GM23248 (cell line): ENCODE measurements around the gene RELT. TPM values are rescaled to one million over a fixed set of nuclear protein-coding genes. Genes with fewer than 3 reads are reported as not detected.

ENCODE experiments used
- DNase-seq: peaks from one replicate; pipeline ENCODE4 v3.0.0-alpha.2; 2015
- H2AFZ ChIP-seq: fragments of 200-600 bp; sonication (generic); 2 replicates; pipeline ENCODE4 v1.6.1; 2016; ENCODE audit warnings: antibody characterized with exemption
- H3F3A ChIP-seq: fragments of 200-600 bp; sonication (generic); 2 replicates; pipeline ENCODE4 v1.6.1; 2016; ENCODE audit warnings: mild to moderate bottlenecking, antibody characterized with exemption, mixed run types; ENCODE audit not compliant: insufficient read depth
- H3K27ac ChIP-seq: fragments of 200-600 bp; sonication (generic); 2 replicates; pipeline ENCODE4 v1.5.1; 2016; ENCODE audit warnings: mild to moderate bottlenecking
- H3K27me3 ChIP-seq: fragments of 200-600 bp; sonication (generic); replicated peaks from 2 replicates; pipeline ENCODE4 v1.6.1; 2016; ENCODE audit warnings: mild to moderate bottlenecking; ENCODE audit not compliant: insufficient read depth
- H3K36me3 ChIP-seq: fragments of 200-600 bp; sonication (generic); 2 replicates; pipeline ENCODE4 v1.6.1; 2016; ENCODE audit warnings: low read depth, mild to moderate bottlenecking
- H3K4me1 ChIP-seq: fragments of 200-600 bp; sonication (generic); 2 replicates; pipeline ENCODE4 v1.6.1; 2016; ENCODE audit warnings: mild to moderate bottlenecking; ENCODE audit not compliant: insufficient read depth
- H3K4me2 ChIP-seq: fragments of 200-600 bp; sonication (generic); one replicate; pipeline ENCODE4 v1.6.1; 2016; ENCODE audit warnings: mild to moderate bottlenecking; ENCODE audit not compliant: unreplicated experiment
- H3K4me3 ChIP-seq: fragments of 200-600 bp; sonication (generic); 2 replicates; pipeline ENCODE4 v1.5.1; 2016; ENCODE audit warnings: mild to moderate bottlenecking
- H3K79me2 ChIP-seq: fragments of 200-600 bp; sonication (generic); 2 replicates; pipeline ENCODE4 v1.6.1; 2016; ENCODE audit warnings: mild to moderate bottlenecking; ENCODE audit not compliant: insufficient read depth
- H3K9ac ChIP-seq: fragments of 200-600 bp; sonication (generic); 2 replicates; pipeline ENCODE4 v1.6.1; 2016; ENCODE audit warnings: mild to moderate bottlenecking
- H3K9me2 ChIP-seq: fragments of 200-600 bp; sonication (generic); 2 replicates; pipeline ENCODE4 v1.6.1; 2016; ENCODE audit warnings: mixed run types, mild to moderate bottlenecking, moderate library complexity; ENCODE audit not compliant: insufficient read depth
- H3K9me3 ChIP-seq: fragments of 200-600 bp; sonication (generic); one replicate; pipeline ENCODE4 v1.6.1; 2017; ENCODE audit warnings: low read depth
- H4K20me1 ChIP-seq: fragments of 200-600 bp; sonication (generic); 2 replicates; pipeline ENCODE4 v1.6.0; 2016; ENCODE audit not compliant: insufficient read depth
- EZH2 ChIP-seq: fragments of 200-600 bp; sonication (generic); IDR thresholded peaks from 2 replicates; pipeline ENCODE4 v1.6.1; 2018; ENCODE audit warnings: antibody characterized with exemption, mild to moderate bottlenecking; ENCODE audit not compliant: insufficient read depth, poor library complexity, severe bottlenecking
- EZH2phosphoT487 ChIP-seq: fragments of 200-600 bp; sonication (generic); IDR thresholded peaks from 2 replicates; pipeline ENCODE4 v1.6.1; 2018; ENCODE audit warnings: antibody characterized with exemption, moderate library complexity, mild to moderate bottlenecking, low read depth; ENCODE audit not compliant: insufficient read depth
- WGBS, 2 experiments: methylation state at CpG; one replicate each; pipeline ENCODE4 v1.1.6; 2015 to 2017; ENCODE audit warnings: low lambda C conversion rate in 2 of 2, low coverage in 1 of 2; ENCODE audit errors: missing lambda C conversion rate in 2 of 2; 5-methylcytosine and 5-hydroxymethylcytosine counted together
- in situ Hi-C: fragments of 300-500 bp; cut with MboI; formaldehyde crosslinking; loops from 2 replicates; pipeline ENCODE4 v1.15.0; 2020
- polyA plus RNA-seq: library from polyadenylated mRNA; unstranded; fragments of >200 nt; fragmentation: Nextera tagmentation; extraction: Ambion mirVana; gene quantifications from 2 replicates; pipeline ENCODE4 v1.2.1, GENCODE V29; 2016
- total RNA-seq: library from RNA; depleted of rRNA; stranded (reverse); fragments of >200 nt; shearing (Covaris generic); gene quantifications from 2 replicates; pipeline ENCODE4 v1.2.3, GENCODE V29; 2014

The RELT gene
- total and polyA plus RNA-seq, 2 experiments from 2014 or later, result 2.9 to 8.2 TPM

- Histone ChIP-seq H4K20me1 (no peaks in the 10 kb centered on the region), H3F3A (peaks cover 5% of the 10 kb centered on the region; the same call in 1 of the 2 replicates), H3K9me3 (no peaks in the 10 kb centered on the region), H3K27ac (peak overlapping the region; percentile 36; the same call in 1 of the 2 replicates), H3K9ac (no peak overlapping the region), H3K4me2 (no peak overlapping the region), H3K4me1 (peaks cover 4% of the 10 kb centered on the region; the same call in 1 of the 2 replicates), H3K36me3 (peaks cover 33% of the 10 kb centered on the region), H3K79me2 (peaks cover 10% of the 10 kb centered on the region), H3K27me3 (no peaks in the 10 kb centered on the region), H3K4me3 (no peak overlapping the region), H2AFZ (no peak overlapping the region), H3K9me2 (no peaks in the 10 kb centered on the region)
- no peak for TF ChIP-seq EZH2phosphoT487
- TF ChIP-seq EZH2, result no peak
- in situ Hi-C loops, result no loop called here
- WGBS, 2 experiments, result 77 to 85% methylated on average over 5 of the region's 5 CpGs
- DNase-seq, result peak; percentile 64
Observed at GRCh38 chr11:73358071-73358470, 18.1 kb upstream of the RELT start.

GRCh38 chr11:73359341-73359740, 16.9 kb upstream of the RELT start:
- WGBS, 2 experiments, result 52 to 54% methylated on average over 11 of the region's 11 CpGs
- Histone ChIP-seq H3K9me2 (no peaks in the 10 kb centered on the region), H3K4me2 (peak overlapping the region; percentile 25), H3K9ac (peak overlapping the region; percentile 73), H3K27me3 (no peaks in the 10 kb centered on the region), H3K4me1 (peaks cover 4% of the 10 kb centered on the region; the same call in 1 of the 2 replicates), H3K4me3 (no peak overlapping the region), H2AFZ (no peak overlapping the region), H4K20me1 (no peaks in the 10 kb centered on the region), H3K36me3 (peaks cover 23% of the 10 kb centered on the region), H3K79me2 (no peaks in the 10 kb centered on the region; the same call in 1 of the 2 replicates), H3F3A (peaks cover 5% of the 10 kb centered on the region; the same call in 1 of the 2 replicates), H3K9me3 (no peaks in the 10 kb centered on the region), H3K27ac (peak overlapping the region; percentile 81)
- in situ Hi-C loops, result no loop called here
- DNase-seq, result peak; percentile 89
- no peak for TF ChIP-seq EZH2
- TF ChIP-seq EZH2phosphoT487, result no peak

- peak; percentile 61 for DNase-seq
- Histone ChIP-seq H3K9me3 (no peaks in the 10 kb centered on the region), H3K27ac (peak overlapping the region; percentile 81), H3F3A (peaks cover 5% of the 10 kb centered on the region; the same call in 1 of the 2 replicates), H2AFZ (no peak overlapping the region), H3K27me3 (no peaks in the 10 kb centered on the region), H3K4me1 (peaks cover 4% of the 10 kb centered on the region; the same call in 1 of the 2 replicates), H3K79me2 (no peaks in the 10 kb centered on the region), H3K9ac (peak overlapping the region; percentile 73), H3K4me2 (no peak overlapping the region), H3K36me3 (peaks cover 23% of the 10 kb centered on the region), H3K4me3 (no peak overlapping the region), H4K20me1 (no peaks in the 10 kb centered on the region), H3K9me2 (no peaks in the 10 kb centered on the region)
- WGBS, 2 experiments, result 90 to 94% methylated on average over 19 of the region's 19 CpGs
- TF ChIP-seq EZH2phosphoT487 (no peak), EZH2 (no peak)
- in situ Hi-C loops, result no loop called here
Observed at GRCh38 chr11:73359930-73360742, 16.1 kb upstream of the RELT start.

GRCh38 chr11:73360743-73361369, 15.3 kb upstream of the RELT start:
- Histone ChIP-seq H3K79me2 (no peaks in the 10 kb centered on the region), H3K9ac (no peak overlapping the region), H3K27me3 (no peaks in the 10 kb centered on the region), H3K9me2 (no peaks in the 10 kb centered on the region), H3K36me3 (peaks cover 23% of the 10 kb centered on the region), H3K4me2 (no peak overlapping the region), H3K9me3 (no peaks in the 10 kb centered on the region), H3K4me1 (peaks cover 4% of the 10 kb centered on the region; the same call in 1 of the 2 replicates), H3F3A (peaks cover 5% of the 10 kb centered on the region; the same call in 1 of the 2 replicates), H3K4me3 (no peak overlapping the region), H3K27ac (no peak overlapping the region), H4K20me1 (no peaks in the 10 kb centered on the region), H2AFZ (no peak overlapping the region)
- no peak for DNase-seq
- in situ Hi-C loops, result no loop called here
- WGBS, 2 experiments, result 96 to 97% methylated on average over 8 of the region's 8 CpGs
- no peak for TF ChIP-seq EZH2
- no peak for TF ChIP-seq EZH2phosphoT487
